ENCODE measurements around the gene PITX2.

Gene PITX2

GRCh38 chr4:110663738-110664444 lies 41.0 kb upstream of the PITX2 start:
- DNase-seq (ENCODE audit: low read depth): peak; percentile 46
- TF ChIP-seq, protein P1, sequence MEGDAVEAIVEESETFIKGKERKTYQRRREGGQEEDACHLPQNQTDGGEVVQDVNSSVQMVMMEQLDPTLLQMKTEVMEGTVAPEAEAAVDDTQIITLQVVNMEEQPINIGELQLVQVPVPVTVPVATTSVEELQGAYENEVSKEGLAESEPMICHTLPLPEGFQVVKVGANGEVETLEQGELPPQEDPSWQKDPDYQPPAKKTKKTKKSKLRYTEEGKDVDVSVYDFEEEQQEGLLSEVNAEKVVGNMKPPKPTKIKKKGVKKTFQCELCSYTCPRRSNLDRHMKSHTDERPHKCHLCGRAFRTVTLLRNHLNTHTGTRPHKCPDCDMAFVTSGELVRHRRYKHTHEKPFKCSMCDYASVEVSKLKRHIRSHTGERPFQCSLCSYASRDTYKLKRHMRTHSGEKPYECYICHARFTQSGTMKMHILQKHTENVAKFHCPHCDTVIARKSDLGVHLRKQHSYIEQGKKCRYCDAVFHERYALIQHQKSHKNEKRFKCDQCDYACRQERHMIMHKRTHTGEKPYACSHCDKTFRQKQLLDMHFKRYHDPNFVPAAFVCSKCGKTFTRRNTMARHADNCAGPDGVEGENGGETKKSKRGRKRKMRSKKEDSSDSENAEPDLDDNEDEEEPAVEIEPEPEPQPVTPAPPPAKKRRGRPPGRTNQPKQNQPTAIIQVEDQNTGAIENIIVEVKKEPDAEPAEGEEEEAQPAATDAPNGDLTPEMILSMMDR (IDR thresholded peaks at IDR 0.05; ENCODE audit: control insufficient read depth, insufficient read depth, low read depth, low read length, missing control alignments): no peak
- H3K4me3 ChIP-seq (ENCODE audit: control insufficient read depth, low read depth, low read length): no peak overlapping the region

- TF ChIP-seq, protein P1 (IDR thresholded peaks at IDR 0.05; ENCODE audit: control insufficient read depth, insufficient read depth, low read depth, low read length, missing control alignments): no peak
- no peak overlapping the region for H3K4me3 ChIP-seq (ENCODE audit: control insufficient read depth, low read depth, low read length)
- DNase-seq (ENCODE audit: low read depth): no peak
These were observed 40.3 kb upstream of the PITX2 start for GRCh38 chr4:110663206-110663605.

DNA sequence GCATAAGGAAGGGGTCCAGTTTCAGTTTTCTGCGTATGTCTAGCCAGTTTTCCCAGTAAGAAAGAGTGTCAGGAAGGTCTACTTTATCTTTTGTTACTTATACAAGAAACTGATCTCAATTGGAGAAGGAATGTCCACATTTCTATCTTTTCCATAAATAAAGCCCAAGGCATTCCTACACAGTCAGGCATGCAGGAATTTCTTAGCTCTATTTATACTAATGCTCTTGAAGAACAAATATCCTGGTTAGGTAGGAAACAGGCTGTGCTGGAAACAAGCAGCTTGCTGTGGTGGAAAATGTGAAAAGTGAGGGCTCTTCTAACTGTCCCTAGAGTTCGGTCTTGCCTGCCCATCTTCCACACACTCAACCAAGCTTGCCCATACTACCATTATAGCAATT lies 37.9 kb upstream of the PITX2 start:
- TF ChIP-seq, protein P1 (IDR thresholded peaks at IDR 0.05; ENCODE audit: control insufficient read depth, insufficient read depth, low read depth, low read length, missing control alignments): no peak
- DNase-seq (ENCODE audit: low read depth): no peak
- no peak overlapping the region for H3K4me3 ChIP-seq (ENCODE audit: control insufficient read depth, low read depth, low read length)

- DNase-seq (ENCODE audit: low read depth): peak; percentile 38
- no peak overlapping the region for H3K4me3 ChIP-seq (ENCODE audit: control insufficient read depth, low read depth, low read length)
- TF ChIP-seq, protein P1 (IDR thresholded peaks at IDR 0.05; ENCODE audit: control insufficient read depth, insufficient read depth, low read depth, low read length, missing control alignments): no peak
These were observed 31.4 kb upstream of the PITX2 start for GRCh38 chr4:110654254-110654635.

DNA sequence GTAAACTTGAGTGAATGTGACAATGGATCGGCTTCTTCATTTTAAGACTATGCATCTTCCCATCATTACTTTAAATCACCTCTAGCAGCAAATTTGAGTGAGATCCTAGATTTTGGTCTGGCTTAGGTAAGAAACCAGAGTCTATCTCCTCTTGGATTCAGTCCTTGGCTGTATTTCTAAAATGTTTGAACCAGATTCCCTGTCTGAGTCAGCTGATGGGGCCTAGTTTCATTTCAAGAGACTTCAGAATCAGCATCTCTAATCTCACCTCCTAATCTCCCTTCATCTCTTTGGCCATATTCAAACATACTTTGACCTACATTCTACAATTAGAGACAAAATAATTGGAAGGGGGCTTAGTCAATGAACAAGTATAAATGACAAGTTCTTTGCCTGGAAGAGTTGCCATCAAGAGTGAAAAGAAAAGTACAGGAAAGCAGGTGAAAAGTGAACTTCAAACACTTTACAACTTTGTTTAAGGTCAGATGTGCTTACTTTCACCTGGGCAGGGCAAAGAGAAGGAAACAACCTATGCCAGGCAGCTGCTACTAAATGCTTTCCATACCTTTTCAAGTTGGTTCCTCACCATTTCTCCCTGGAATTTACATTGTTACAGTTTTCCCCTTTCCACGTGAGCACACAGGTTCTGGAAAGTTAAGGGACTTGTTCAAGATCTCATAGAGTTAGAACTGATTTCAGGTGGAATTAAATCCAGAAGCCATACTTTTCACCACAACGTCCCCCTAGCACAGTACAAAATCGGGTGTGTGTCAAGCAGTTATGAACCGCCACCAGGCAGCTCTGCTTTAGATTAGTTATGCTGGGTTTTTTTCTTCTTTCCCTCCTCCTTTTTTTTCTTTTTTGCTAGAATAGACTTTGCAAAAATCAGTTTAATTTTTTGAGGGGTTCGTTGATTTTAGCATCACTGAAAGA lies 30.7 kb upstream of the PITX2 start:
- DNase-seq (ENCODE audit: low read depth): no peak
- TF ChIP-seq, protein P1 (IDR thresholded peaks at IDR 0.05; ENCODE audit: control insufficient read depth, insufficient read depth, low read depth, low read length, missing control alignments): no peak
- H3K4me3 ChIP-seq (ENCODE audit: control insufficient read depth, low read depth, low read length): no peak overlapping the region

DNA sequence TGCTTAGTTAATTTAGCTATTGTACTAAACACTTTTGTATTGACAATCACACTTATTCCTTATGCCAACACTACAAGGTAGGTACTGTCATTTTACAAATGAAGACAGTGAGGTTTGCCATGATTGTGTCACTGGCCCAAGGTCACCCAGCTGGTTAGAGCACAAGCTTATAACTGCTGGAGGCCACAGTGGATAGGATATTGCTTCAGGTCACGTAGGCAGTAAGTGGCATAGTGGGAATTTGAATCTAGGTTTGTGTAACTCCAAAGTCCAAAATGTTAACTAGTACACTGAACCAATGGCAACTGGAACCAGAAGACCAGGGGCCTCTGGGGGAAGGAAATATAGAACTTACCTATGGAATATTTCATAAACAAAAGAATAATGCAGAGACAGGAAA lies 21.1 kb upstream of the PITX2 start:
- TF ChIP-seq, protein P1 (IDR thresholded peaks at IDR 0.05; ENCODE audit: control insufficient read depth, insufficient read depth, low read depth, low read length, missing control alignments): no peak
- no peak overlapping the region for H3K4me3 ChIP-seq (ENCODE audit: control insufficient read depth, low read depth, low read length)
- no peak for DNase-seq (ENCODE audit: low read depth)
